ENCODE results near the gene HELT. TPM values are rescaled to one million over a fixed set of nuclear protein-coding genes. Genes with fewer than 3 reads are reported as not detected.

Gene HELT
- total RNA-seq, 4 donors from 2014 or later, result not detected

DNA sequence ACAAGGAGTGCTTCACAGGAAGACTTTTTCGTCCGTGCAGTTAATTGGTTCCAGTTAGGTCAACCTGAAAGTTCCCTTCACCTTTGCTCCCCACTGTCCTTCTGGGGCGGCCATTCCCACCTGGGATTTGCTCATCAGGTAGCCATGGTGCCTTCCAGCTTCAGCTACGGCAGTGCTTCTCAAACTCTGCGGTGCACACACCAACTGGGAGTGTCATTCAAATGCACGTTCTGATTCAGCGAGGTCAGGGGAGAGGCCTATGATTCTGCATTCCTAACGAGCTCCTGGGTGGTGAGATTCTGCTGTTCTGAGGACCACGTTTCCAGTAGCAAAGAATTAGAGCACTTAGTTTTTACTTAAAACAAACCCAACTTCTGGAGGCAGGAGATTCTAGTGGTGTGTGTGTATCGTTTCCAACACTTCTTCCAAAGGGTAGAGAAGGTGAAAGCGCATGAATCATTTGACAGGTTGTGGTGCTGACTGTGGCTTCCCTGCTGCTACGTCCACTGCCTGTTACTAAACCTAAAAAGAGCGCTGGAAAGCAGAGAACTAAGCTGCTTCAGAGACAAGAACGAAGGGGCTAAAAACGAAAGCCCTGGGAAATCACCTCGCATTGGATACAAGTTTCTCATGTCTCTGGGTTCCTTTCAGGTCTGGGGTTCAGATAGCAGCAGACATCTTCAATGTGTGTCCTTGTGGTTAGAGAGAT is 4.7 kb upstream of the HELT start:
- TF ChIP-seq, protein P1, sequence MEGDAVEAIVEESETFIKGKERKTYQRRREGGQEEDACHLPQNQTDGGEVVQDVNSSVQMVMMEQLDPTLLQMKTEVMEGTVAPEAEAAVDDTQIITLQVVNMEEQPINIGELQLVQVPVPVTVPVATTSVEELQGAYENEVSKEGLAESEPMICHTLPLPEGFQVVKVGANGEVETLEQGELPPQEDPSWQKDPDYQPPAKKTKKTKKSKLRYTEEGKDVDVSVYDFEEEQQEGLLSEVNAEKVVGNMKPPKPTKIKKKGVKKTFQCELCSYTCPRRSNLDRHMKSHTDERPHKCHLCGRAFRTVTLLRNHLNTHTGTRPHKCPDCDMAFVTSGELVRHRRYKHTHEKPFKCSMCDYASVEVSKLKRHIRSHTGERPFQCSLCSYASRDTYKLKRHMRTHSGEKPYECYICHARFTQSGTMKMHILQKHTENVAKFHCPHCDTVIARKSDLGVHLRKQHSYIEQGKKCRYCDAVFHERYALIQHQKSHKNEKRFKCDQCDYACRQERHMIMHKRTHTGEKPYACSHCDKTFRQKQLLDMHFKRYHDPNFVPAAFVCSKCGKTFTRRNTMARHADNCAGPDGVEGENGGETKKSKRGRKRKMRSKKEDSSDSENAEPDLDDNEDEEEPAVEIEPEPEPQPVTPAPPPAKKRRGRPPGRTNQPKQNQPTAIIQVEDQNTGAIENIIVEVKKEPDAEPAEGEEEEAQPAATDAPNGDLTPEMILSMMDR (IDR thresholded peaks at IDR 0.05; ENCODE audit: low read depth), result no peak

DNA sequence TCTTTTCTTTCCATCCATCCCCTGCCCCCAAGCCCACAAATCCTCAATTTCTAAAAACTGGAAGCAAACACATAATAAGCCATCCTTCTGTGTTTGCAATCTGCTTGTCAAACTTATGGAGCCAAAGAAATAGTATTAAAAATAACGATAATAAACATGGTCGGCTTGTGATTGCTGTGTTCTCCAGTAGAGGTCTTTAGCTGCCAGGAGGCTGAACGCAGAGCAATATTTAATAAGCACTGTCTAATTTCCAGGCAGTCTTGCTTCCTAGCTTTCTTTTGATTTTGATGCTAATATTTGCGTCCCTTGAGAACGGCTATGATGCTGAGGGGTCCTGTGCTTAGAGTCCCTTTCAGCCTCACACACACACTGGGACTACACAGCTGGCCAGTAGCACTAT is 3.2 kb upstream of the HELT start:
- TF ChIP-seq, protein P1 (IDR thresholded peaks at IDR 0.05; ENCODE audit: low read depth), result no peak

DNA sequence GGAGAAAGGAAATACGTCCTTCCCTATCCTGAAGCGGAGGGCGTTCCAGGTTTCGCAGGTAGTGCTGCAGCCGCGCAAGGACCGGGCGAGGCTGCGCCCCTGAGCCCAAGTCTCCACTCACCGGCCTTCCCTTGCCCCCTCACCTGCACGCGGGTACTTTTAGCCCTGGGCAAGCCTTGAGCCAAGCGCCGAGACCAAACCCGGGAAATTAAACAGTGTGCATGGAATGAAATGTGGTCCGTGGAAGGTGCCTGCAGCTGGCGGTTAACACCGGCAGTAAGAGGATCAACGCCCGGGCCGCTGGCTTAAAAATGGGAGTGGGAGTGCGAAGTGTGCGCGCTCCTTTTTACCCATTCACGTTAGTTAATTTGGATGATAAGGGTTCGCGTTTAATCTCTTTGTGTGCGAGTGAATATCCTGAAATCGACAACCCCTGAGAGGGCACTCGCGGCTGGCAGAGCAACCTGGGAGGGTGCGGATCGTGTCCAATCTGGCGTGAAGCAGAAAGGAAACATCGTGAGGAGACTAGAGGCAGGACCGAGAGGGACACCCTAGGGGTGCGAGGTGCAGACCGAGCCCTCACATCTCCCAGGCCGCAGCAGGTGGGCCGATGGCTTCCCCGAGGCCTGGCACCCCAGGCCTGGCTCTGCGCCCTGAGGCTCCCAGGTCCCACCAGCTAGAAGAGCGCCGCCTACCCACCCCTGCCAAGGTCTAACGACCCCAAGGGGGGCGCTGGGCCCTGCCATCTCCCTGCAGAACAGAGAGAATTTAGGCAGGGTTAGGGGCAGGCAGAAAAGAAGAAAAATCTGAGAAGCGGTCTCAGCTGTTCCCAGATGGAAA is 2.0 kb upstream of the HELT start:
- TF ChIP-seq, protein P1 (IDR thresholded peaks at IDR 0.05; ENCODE audit: low read depth), result no peak

DNA sequence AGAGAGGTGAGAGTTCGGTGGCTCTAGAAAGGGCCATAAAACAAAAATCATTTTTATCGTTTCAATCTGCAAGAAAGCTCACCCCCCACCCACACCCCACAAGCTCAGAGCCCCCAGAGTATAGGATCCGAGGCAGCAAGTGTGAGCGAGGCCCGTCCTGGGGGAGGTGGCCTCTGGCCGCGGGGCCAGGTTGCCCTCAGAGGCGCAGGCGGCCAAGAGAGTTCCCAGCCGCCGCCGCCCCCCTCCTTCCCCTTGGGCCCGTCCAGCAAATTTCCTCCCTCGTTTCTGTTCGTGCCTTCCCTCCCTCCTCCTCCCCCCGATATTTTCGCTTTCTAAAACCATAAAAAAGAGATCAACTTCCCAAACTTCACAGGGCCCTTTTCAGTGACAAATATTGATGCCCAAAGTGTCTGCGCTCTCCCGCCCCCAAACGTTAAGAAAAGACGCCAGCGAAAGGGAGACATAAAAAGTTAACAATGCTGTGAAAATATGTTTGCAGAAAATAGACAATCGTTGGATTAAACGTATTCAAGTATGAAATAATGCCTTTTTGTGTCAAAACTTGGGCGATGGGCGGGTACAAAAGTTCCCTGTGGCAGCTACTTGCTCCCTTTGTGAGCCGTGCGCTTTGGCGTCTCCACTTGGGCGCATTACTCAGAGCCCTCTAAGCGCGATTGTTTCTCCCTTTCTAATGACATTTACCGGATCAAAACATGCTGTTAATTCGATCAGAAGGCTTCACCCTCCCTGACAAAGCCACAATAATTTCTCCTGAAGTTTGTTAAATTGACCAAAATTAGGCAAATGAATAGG is 1.1 kb upstream of the HELT start:
- TF ChIP-seq, protein P1 (IDR thresholded peaks at IDR 0.05; ENCODE audit: low read depth), result no peak

DNA sequence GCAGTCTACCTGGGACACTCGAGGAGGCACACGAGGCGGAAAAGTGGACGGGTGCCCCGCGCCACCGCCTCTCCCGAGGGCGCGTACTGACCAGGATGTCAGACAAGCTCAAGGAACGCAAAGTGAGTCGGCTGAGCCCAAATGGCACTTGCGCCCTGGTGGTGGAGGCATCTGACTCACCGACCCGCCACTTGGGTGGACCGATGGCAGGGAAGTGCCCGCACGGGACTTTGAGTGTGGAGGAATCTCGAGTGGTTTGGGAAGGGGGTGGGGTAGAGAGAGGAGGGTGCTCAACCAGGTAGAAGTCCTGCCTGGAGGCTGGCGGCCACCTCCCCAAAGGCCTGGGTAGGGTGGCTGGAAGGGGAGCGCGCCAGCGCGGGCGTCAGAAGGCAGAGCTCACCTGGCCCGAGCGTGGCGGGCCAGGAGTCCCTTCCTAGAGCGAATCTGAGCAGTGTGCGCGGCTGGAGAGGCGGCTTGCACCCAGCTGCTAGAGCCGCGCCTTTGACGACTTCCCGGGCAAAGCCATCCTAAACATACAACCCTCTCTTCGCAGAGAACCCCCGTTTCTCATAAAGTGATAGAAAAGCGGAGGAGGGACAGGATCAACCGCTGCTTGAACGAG is 655 bp downstream of the HELT start:
- TF ChIP-seq, protein P1 (IDR thresholded peaks at IDR 0.05; ENCODE audit: low read depth), result no peak

DNA sequence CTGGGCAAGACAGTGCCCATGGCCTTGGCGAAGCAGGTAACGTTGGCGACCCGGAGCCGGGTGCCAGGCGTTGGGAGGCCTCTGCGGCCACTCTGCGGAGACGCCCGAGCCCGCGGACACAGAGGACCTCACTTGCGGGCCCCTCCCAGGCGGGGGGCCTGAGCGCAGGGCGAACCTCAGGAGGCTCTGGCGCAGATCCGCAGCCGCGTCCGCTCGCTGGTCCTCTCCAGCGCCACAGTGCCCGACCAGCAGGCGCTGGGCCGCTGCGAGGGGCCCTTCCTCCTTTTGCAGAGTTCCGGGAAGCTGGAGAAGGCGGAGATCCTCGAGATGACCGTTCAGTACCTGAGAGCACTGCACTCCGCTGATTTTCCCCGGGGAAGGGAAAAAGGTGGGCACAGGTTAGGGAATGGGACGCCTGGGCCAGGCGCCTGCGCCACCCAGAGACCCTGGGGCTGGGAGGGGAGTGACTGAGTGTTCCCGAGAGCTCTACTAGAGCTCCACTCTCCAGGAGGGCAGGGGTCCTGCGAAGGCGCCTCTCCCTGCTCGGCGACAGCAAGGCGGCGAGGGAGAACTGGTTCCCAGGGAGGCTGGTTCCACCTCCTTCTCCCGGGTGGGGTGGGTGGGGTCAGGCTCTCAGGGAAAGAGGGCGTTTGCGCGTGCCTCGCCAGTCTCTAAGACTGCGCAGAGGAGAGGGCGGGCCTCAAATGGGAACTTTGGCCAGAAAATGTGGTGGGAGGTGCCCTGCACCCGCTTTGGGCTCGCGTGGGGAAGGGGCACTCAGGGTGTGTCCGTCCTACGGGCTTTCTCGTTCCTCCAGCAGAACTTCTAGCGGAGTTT is 1.4 kb downstream of the HELT start:
- TF ChIP-seq, protein P1 (IDR thresholded peaks at IDR 0.05; ENCODE audit: low read depth), result no peak
